GM18868 (cell line): ENCODE measurements around the gene TEX19.

Source experiments
- ATAC-seq: cut with Tn5 transposase; IDR thresholded peaks from one replicate; pipeline ENCODE4 v1.9.1; 2021; ENCODE audit warnings: mild to moderate bottlenecking, moderate library complexity; ENCODE audit not compliant: unreplicated experiment

The TEX19 gene, protein sequence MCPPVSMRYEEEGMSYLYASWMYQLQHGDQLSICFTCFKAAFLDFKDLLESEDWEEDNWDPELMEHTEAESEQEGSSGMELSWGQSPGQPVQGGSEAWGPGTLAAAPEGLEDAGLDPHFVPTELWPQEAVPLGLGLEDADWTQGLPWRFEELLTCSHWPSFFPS

DNA sequence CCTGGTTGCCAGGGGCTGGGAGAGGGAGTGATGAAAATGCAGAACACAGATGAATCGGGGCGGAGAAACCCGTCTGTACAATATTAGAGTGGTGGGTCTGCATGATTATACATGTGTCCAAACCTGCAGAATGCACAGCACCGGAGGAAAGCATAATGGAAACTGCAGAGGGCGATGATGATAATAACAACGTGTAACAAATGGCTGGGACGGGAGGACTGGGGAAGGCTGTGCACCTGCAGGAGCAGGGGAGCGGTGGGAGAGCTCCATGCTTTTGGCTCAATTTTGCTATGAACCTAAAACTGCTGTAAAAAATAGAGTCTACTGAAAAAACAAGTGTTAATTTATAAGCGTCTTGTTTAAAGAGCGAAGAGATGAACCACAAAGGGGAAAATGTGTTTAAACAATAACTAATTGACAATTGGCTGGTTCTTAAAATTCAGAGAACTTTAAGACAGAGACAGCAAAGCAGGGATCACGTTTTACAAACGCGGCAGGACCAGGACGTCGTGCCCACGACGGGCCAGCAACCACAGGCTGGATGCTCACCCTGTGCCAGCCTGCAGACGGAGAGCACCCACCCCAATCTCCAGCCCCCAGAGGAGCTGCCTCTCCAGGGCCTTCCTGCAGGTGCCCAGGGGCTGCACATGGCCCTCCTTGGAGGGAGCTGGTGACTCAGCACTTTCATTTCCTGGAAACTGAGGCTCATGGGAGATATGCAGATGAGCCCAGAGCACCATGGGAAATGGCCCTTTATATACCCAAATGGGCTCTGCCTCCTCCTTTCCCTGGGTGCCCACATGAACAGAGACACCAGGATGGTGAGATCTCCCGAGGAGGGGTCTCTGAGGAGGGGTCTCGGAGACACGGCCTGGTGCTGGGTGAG is at the start of gene TEX19:
TSS of gene TEX19 (plus strand) at position 783 of the 886 bp plus-strand sequence. CDS start 2,904 bp downstream, outside the sequence.
- no peak for ATAC-seq

DNA sequence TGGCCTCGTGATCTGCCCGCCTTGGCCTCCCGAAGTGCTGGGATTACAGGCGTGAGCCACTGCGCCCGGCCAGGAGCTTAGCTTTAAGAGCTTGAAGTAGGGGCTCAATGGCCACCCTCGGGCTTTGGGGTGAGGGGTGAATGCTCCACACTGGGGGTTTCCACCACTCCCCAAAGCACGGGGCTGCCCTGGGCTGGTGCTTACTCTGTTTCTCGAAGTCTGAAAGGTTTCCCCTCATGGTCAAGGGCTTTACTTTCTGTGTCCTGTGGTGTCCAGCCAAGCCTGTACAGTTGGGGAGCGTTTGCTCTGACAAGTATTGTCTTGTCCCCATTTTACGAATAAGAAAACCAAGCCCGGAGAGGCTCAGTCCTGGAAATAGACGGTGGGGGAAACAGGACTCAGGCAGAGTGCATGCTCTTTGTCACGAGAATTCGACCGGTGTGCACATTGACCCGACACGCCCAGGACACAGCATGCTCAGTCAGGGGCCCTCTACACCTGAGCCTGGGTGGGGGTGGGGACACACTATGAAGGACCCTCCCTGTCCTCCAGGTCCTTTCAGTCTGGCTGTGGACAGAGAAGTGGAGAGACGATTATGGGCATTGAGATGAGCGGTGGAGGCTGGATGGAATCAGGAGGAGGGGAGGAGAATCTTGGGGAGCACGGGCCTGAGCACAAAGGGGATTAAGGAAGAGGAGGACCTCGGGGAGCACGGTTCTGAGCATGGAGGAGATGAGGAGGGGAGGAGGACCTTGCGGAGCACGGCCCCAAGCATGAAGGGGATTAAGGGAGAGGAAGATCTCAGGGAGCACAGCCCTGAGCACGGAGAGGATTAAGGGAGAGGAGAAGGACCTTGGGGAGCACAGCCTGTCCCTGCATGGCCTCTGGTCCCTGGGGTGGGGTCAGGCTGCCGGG is 49.1 kb upstream of the TEX19 start:
- no peak for ATAC-seq

DNA sequence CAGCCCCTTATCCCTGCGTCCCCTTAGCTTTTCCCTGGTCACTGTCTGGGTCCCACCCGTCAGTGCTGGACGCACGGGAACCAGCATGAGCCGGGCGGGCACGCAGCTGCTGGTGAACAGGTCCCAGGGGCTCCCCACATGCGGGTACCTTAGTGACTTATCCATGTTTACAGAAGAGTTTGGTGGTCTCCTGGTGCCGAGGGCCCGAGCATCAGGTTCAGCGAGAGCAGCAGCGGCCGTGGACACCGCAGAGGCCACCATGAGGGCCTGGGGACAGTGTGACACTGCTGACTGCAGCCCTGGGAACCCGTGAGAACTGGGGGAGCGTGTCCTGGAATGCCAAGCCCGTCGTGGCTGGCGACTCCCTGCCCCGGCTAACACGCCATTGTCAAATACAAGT is 48.2 kb upstream of the TEX19 start:
- no peak for ATAC-seq

DNA sequence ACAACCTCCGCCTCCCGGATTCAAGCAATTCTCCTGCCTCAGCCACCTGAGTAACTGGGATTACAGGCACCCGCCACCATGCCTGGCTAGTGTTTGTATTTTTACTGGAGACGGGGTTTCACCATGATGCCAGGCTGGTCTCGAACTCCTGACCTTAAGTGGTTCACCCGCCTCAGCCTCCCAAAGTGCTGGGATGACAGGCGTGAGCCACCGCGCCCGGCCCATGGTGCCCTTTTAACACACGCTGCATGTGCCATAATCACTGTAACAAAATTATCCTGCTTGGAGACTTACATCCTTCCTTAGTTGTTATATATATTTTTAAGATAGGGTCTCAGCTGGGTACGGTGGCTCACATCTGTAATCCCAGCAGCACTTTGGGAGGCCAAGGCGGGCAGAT is 47.1 kb upstream of the TEX19 start:
- no peak for ATAC-seq

DNA sequence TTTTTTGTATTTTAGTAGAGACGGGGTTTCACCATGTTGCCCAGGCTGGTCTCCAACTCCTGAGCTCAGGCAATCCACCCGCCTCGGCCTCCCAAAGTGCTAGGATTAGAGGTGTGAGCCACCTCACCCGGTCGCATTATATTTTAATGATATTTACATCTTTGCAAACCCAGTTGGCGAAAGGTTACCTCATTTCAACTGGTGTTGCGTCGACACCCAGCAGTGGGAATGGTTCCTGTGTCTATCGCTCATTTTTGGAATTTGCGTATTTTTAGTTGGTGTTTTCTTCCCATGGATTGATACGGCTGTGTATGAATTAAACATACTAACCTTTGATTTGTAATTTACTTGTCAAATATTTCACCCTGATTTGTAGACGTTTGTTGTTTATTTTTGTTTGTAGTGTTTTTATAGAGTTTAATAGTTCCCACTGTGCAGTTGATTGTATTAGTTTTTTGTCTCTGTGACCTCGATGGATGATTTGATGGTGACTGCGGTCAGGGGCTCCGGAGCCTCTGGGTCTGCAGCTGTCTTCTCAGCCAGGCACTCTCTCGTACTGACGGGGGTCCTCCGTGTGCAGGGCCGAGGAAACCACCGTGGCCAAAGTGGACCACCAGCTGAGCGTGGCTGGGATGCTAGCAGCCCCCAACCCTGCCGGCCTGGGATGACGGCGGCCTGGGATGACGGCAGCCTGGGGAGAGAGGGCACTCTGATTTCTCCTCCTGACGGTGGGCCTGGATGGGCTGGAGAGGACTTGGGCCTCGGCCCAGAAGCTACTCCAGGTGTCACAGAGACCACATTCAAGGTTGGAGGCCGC is 45.6 kb upstream of the TEX19 start:
- ATAC-seq: no peak

DNA sequence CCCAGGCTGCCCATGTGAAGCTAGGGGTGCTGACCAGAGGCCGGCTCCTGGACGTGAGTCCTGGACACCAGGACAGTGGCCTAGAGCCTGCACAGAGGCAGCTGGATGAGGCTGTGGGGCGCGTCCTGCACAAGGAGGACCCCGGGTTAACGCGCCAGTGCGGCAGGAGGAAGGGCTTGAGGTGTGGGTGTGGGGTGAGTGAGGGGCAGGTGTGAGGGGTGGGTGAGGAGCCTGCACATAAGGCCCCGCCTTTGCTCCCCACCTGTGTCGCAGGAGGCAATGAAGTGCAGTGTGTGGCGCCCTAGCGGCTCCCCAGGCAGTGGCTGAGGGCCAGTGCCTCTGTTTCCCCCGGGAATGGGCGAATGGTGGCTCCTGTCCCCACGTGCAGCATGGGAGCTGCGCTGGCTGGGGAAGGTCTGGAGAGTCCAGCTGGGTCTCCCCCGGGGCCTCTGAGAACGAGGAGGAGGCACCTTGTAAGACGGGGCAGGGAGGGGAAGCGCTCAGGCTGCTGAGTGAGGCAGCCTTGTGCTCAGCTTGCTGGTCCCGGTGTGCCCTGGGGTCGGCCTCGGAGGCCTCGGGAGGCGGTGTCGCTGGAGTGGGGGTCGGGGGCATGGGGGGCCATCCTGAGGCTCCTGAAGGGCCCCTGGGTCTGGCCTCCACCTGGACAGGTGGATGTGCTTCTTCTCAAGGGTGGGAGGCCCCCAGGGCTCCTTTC is 44.9 kb upstream of the TEX19 start:
- ATAC-seq: no peak

DNA sequence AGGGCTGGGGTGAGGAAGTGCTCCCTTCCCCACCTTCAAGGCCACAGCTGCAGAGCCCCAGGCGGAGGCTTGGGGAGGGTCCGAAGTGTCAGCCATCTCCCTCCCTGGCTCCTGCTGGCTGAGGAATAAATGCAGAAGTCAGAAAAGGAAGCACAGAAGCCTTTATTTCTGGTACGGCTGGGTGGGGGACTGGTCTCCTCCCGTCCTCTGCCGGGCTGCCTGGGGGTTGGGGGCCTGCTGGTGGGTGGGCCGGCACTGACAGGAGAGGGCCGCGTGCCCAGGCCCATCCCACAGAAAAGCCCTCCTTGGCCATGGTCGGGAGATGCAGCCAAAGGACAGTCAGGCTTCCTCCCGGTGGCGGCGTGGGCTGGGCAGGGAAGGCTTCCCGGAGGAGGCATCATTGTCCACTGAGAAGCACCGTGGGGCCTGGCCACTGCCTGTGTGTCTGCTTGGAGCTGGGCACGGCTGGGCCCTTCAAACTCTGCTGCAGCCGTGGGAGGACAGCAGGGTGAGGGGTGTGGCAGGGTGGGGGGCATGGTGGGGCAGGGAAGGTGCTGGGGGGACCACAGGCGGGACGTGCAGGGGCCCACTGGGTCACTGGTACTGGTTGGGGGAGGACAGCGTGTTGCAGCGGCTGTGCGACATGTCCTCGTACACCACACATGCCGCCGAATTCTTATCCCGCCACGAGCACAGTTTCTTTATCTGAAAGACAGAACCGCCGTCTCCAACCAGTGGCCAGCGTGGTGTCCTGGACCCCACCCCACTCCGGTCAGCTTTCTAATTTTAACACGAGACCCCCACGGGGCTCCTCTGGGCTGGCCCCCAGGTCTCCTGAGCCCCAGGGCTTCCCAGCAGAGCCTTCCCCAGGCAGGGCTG is 44.1 kb upstream of the TEX19 start:
- ATAC-seq: no peak

DNA sequence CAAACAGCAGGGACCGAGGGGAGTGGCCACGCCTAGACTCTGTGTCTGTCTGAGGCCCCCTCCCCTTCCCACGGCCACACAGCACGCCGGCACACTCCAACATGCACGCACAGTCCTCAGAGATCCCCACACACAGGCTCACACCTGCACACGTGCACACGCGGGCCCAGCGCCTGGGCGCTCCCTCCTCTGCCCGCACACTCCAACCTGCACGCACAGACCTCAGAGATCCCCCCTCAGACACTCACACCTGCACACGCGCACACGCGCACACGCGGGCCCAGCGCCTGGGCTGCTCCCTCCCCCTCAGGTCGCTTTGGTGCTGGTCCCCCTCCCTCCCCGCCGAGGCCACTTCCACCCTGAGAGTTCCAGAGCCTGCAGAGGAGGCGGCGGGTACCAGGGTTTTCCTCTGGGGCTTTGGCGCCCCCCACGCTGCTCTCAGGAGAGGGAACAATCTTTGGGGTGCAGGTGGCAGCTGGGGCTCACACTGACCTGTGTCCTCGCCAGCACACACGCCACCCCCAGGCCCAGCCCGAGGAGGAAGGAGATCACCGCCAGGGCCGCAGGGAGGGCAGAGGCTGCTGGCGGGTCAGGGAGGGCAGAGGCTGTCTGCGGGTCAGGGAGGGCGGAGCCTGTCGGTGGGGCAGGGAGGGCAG is 43.2 kb upstream of the TEX19 start:
- no peak for ATAC-seq

DNA sequence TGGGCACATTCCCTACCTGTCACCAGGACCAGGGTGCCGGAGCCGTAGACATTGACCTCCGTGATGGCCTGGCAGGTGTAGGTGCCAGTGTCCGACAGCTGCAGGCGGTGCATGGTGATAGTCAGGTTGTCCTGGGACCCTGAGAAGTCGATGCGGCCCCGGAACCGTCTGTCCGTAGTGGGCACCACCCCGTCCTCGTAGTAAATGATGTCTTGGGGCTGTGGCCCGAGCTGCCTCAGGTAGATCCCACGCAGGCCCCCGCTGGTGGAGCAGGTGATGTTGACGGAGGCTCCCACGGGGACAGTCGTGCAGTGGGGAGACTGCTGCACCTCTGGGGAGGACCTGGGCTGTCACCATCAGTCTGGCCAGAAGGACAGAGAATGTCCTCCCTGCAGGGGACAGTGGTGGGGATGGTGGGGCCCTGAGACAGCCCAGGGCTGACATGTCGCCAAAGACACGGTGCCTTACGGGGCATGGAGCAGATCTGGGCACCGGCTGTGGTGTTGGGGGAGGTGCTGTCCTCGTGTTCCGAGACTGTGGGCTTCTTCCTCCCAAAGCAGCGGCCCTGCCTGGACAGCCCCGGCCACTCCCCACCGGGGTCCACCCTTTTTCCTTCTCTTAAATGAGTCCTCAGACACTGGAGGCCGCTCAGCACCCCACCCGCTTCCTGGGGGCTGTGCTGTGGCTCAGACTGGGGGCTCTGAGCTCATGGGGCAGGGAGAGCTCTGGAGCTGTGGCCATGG is 42.2 kb upstream of the TEX19 start:
- ATAC-seq: no peak

DNA sequence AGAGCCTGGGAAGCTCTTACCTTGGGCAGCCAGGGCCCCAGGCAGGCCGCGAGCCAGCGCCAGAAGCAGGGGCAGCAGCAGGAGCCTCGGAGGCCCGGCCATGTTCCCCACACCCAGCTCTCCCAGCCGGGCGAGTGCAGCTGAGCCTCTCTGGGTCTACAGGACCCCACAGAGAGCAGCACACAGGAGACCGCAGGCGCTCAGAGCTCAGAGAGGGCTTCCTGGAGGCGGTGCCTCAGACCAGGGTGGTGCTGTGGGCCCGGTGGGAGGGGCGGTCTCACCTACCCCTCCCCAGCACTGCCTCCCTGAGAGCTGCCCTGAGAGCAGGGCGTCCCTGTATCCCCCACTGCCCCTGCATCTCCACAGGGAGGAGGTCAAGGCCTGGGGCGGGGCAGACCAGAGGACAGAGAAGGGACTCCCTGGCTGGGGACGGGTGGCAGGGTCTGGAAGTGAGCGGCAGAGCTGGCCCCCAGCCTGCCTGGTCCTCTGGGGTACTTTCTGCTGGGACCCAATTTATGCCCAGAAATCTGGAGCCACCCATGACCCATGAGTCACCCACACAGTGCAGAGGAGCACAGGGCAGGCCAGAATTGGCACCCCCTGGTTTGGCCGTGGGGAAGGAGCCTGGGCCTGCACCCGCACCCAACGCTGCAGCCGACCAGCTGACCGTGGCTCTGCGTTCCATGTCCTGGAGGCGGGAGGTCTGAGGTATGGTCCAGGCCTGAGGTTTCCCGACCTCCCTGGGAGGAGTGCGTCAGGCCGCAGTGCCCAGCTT is 41.5 kb upstream of the TEX19 start, which contains the start of gene CD7:
TSS of gene CD7 (minus strand) at position 215 of the 775 bp plus-strand sequence. CDS start at position 102, 113 bp downstream.
- no peak for ATAC-seq

DNA sequence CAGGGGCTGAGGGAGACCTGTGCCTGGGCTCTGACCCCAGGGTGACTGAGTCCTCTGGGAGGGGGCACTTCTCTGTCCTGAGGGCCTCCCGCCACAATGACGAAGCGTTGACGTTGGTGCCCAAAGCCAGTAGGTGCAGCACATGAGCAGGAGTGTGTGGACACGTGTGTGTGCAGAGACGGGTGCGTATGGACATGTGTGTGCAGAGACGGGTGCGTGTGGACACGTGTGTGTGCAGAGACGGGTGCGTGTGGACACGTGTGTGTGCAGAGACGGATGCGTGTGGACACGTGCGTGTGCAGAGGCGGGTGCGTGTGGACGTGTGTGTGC is 40.9 kb upstream of the TEX19 start:
- no peak for ATAC-seq

DNA sequence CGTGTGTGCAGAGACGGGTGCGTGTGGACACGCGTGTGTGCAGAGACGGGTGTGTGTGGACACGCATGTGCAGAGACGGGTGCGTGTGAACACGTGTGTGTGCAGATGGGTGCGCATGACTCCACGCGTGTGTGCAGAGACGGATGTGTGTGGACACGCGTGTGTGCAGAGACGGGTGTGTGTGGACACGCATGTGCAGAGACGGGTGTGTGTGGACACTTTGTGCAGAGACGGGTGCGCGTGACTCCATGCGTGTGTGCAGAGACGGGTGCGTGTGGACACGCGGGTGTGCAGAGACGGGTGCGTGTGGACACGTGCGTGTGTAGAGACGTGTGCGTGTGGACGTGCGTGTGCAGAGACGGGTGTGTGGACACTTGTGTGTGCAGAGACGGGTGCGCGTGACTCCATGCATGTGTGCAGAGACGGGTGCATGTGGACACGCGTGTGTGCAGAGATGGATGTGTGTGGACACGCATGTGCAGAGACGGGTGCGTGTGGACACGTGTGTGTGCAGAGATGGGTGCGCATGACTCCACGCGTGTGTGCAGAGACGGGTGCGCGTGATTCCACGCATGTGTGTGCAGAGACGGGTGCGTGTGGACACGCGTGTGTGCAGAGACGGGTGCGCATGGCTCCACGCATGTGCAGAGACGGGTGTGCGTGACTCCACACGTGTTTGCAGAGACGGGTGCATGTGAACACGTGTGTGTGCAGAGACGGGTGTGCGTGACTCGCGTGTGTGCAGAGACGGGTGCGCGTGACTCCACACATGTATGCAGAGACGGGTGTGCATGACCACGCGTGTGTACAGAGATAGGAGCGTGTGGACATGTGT is 40.1 kb upstream of the TEX19 start:
- ATAC-seq: no peak

DNA sequence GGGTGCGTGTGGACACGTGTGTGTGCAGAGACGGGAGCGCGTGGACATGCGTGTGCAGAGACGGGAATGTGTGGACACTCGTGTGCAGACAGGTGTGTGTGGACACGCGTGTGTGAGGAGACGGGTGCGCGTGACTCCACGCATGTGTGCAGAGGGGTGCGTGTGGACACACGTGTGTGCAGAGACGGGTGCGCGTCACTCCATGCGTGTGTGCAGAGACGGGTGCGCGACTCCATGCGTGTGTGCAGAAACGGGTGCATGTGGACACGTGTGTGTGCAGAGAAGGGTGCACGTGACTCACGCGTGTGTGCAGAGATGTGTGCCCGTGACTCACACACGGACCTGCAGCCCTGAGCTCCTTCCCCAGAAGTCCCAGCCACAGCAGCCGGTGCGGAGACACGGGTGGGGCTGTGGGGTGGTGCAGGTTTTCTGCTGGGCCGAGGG is 39.4 kb upstream of the TEX19 start:
- no peak for ATAC-seq

DNA sequence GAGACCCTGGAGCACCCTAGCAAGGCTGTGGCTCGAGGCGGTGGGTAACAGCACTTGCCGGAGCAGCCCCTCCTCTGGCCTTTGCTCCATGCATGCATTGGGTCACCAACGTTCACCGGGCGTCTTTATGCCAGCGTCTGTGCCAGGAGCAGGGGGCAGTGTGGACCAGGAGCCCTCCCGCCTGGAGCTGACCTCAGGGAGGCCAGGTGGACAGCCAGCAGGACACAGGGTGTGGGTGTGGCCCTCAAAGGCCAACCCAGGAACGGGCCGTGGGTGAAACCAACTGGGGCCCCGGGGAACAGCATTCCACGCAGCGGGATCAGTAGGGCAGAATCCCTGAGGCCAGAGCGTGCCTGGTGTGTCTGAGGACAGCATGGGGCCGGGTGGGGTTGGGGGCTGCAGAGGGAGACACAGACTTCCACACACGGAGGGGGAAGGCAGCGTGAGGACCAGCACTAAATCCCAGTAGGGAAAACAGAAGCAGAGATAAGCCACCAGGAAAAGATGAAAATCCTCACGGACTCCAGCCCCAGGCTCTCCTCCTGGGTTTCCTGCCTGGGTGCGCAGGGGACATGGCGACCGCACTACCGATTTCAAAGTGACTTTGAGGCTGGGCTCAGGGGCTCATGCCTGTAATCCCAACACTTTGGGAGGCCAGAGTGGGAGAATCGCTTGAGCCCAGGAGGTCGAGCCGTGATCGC is 38.8 kb upstream of the TEX19 start:
- ATAC-seq: no peak
